H1 (cell line): ENCODE measurements around the gene RIN3. TPM values are rescaled to one million over a fixed set of nuclear protein-coding genes. Genes with fewer than 3 reads are reported as not detected.

ENCODE experiments used
- CTCF ChIA-PET: fragments of 300-600 bp; sonication (Branson Sonifier 250); formaldehyde crosslinking; loops from one replicate; lab custom pipeline; 2021; ENCODE audit not compliant: partially characterized antibody; lab: Charles Lee
- POLR2A ChIA-PET: fragments of 300-600 bp; sonication (Branson Sonifier 250); formaldehyde crosslinking; loops from one replicate; lab custom pipeline; 2021; ENCODE audit warnings: inconsistent platforms; ENCODE audit not compliant: partially characterized antibody; lab: Charles Lee
- DNase-seq, 2 experiments: peaks; one replicate each; pipeline versions ENCODE4 v3.0.0 to v3.0.0-alpha.2; 2010 to 2022; ENCODE audit warnings: low spot score in 2 of 2, low read depth in 1 of 2, mixed read lengths in 1 of 2
- FAIRE-seq: peaks from 2 replicates; lab custom pipeline; 2011; peaks lifted over from hg19 to GRCh38; lab: Jason Lieb, UNC
- H2AFZ ChIP-seq: 2 replicates; pipeline ENCODE4 v1.8.1; 2012; ENCODE audit warnings: low read length, inconsistent platforms
- H2AK5ac ChIP-seq: 2 replicates; pipeline ENCODE4 v1.6.1; 2013; ENCODE audit warnings: low read depth, low read length
- H2BK120ac ChIP-seq: replicated peaks from 2 replicates; pipeline ENCODE3; 2013; ENCODE audit warnings: low read depth, low read length, inconsistent platforms
- H2BK12ac ChIP-seq: 2 replicates; pipeline ENCODE4 v1.6.1; 2013; ENCODE audit warnings: low read depth, low read length
- H2BK15ac ChIP-seq: 2 replicates; pipeline ENCODE4 v1.6.1; 2013; ENCODE audit warnings: low read length
- H2BK20ac ChIP-seq: 2 replicates; pipeline ENCODE4 v1.6.1; 2013; ENCODE audit warnings: low read length
- H2BK5ac ChIP-seq: 2 replicates; pipeline ENCODE4 v1.6.1; 2013; ENCODE audit warnings: low read depth, low read length
- H3K14ac ChIP-seq: 2 replicates; pipeline ENCODE4 v1.6.1; 2013; ENCODE audit warnings: inconsistent platforms; ENCODE audit not compliant: insufficient read length
- H3K18ac ChIP-seq: 2 replicates; pipeline ENCODE4 v1.6.1; 2013; ENCODE audit warnings: low read length; ENCODE audit errors: extremely low read depth
- H3K23ac ChIP-seq: 2 replicates; pipeline ENCODE4 v1.6.1; 2013; ENCODE audit warnings: inconsistent platforms; ENCODE audit not compliant: insufficient read length
- H3K23me2 ChIP-seq: 2 replicates; pipeline ENCODE4 v1.6.1; 2013; ENCODE audit warnings: low read depth, low read length
- H3K27ac ChIP-seq: 2 replicates; pipeline ENCODE4 v1.6.1; 2011; ENCODE audit warnings: low read depth, low read length, inconsistent platforms
- H3K27me3 ChIP-seq, 4 experiments: replicated peaks in 1 of 4; 1 replicate in 1 of 4; 2 replicates in 3 of 4; pipeline versions ENCODE4 v1.6.1 to v1.8.1; 2011 to 2013; ENCODE audit warnings: low read length in 3 of 4, mild to moderate bottlenecking in 3 of 4, inconsistent platforms in 2 of 4, mixed read lengths in 2 of 4, moderate library complexity in 1 of 4; ENCODE audit not compliant: control insufficient read depth in 3 of 4, insufficient read depth in 3 of 4; ENCODE audit errors: extremely low read depth in 1 of 4
- H3K36me3 ChIP-seq, 4 experiments: 2 replicates each; pipeline versions ENCODE4 v1.6.1 to v1.8.1; 2011 to 2013; ENCODE audit warnings: mild to moderate bottlenecking in 4 of 4, low read length in 3 of 4, moderate library complexity in 2 of 4, control low read depth in 1 of 4, inconsistent platforms in 1 of 4; ENCODE audit not compliant: insufficient read depth in 4 of 4, control insufficient read depth in 2 of 4
- H3K4ac ChIP-seq: replicated peaks from 2 replicates; pipeline ENCODE3; 2013; ENCODE audit warnings: low read length, low read depth, mixed read lengths, inconsistent platforms; ENCODE audit not compliant: insufficient read length
- H3K4me1 ChIP-seq, 4 experiments: replicated peaks in 1 of 4; 1 replicate in 1 of 4; 2 replicates in 3 of 4; pipeline versions ENCODE4 v1.6.1 to v1.8.1; 2011 to 2013; ENCODE audit warnings: low read length in 3 of 4, inconsistent platforms in 2 of 4, mixed read lengths in 1 of 4; ENCODE audit not compliant: insufficient read depth in 4 of 4, control insufficient read depth in 3 of 4
- H3K4me2 ChIP-seq, 2 experiments: 2 replicates each; pipeline versions ENCODE4 v1.6.1 to v1.8.1; 2011 to 2013; ENCODE audit warnings: low read depth in 2 of 2, low read length in 2 of 2, control low read depth in 1 of 2, inconsistent platforms in 1 of 2, mild to moderate bottlenecking in 1 of 2; ENCODE audit not compliant: insufficient read depth in 1 of 2
- H3K4me3 ChIP-seq, 4 experiments: fragments of 200-600, 300-600 bp in 1 of 4; sonication (generic), shearing (Covaris generic), sonication (Bioruptor Twin) in 1 of 4; 2 replicates each; pipeline versions ENCODE4 v1.5.1 to v1.8.1; 2011 to 2016; ENCODE audit warnings: low read length in 4 of 4, low read depth in 3 of 4, control low read depth in 2 of 4, inconsistent platforms in 2 of 4, mild to moderate bottlenecking in 2 of 4, mixed read lengths in 1 of 4, moderate library complexity in 1 of 4; ENCODE audit not compliant: insufficient read depth in 2 of 4; ENCODE audit errors: extremely low read depth in 1 of 4
- H3K56ac ChIP-seq: replicated peaks from 2 replicates; pipeline ENCODE3; 2013; ENCODE audit warnings: low read depth, mild to moderate bottlenecking, mixed read lengths, low read length, inconsistent platforms; ENCODE audit not compliant: insufficient read length
- H3K79me1 ChIP-seq: 2 replicates; pipeline ENCODE4 v1.6.1; 2013; ENCODE audit warnings: low read depth, low read length, control low read depth
- H3K79me2 ChIP-seq, 2 experiments: 2 replicates each; pipeline versions ENCODE4 v1.6.1 to v1.8.1; 2012 to 2013; ENCODE audit warnings: low read length in 2 of 2, mild to moderate bottlenecking in 2 of 2, inconsistent platforms in 1 of 2; ENCODE audit not compliant: insufficient read depth in 2 of 2, control insufficient read depth in 1 of 2
- H3K9ac ChIP-seq, 4 experiments: replicated peaks in 1 of 4; 1 replicate in 1 of 4; 2 replicates in 3 of 4; pipeline versions ENCODE4 v1.6.1 to v1.8.1; 2011 to 2013; ENCODE audit warnings: low read depth in 3 of 4, low read length in 3 of 4, control low read depth in 2 of 4, mild to moderate bottlenecking in 2 of 4, moderate library complexity in 2 of 4, inconsistent platforms in 1 of 4; ENCODE audit errors: extremely low read depth in 1 of 4
- H3K9me3 ChIP-seq, 2 experiments: 2 replicates each; pipeline versions ENCODE4 v1.6.1 to v1.8.1; 2012 to 2013; ENCODE audit warnings: mild to moderate bottlenecking in 2 of 2, moderate library complexity in 2 of 2, control low read depth in 1 of 2, inconsistent platforms in 1 of 2, low read depth in 1 of 2, low read length in 1 of 2, mixed read lengths in 1 of 2; ENCODE audit not compliant: insufficient read depth in 2 of 2
- H4K20me1 ChIP-seq, 2 experiments: replicated peaks in 1 of 2; 2 replicates each; pipeline versions ENCODE3 to v1.8.1; 2011 to 2013; ENCODE audit warnings: inconsistent platforms in 2 of 2, low read length in 2 of 2, mild to moderate bottlenecking in 1 of 2; ENCODE audit not compliant: insufficient read depth in 2 of 2, control insufficient read depth in 1 of 2
- H4K5ac ChIP-seq: 2 replicates; pipeline ENCODE4 v1.6.1; 2013; ENCODE audit warnings: low read length, low read depth, mixed read lengths, inconsistent platforms; ENCODE audit not compliant: insufficient read length
- H4K8ac ChIP-seq: 2 replicates; pipeline ENCODE4 v1.8.0; 2013; ENCODE audit warnings: mild to moderate bottlenecking, moderate library complexity, low read length, inconsistent platforms; ENCODE audit not compliant: insufficient read depth; ENCODE audit errors: extremely low read depth
- H4K91ac ChIP-seq: replicated peaks from 2 replicates; pipeline ENCODE3; 2013; ENCODE audit warnings: low read length, mixed read lengths, inconsistent platforms; ENCODE audit not compliant: insufficient read length
- EZH2 ChIP-seq: fragments of 200-600 bp; sonication (generic); IDR thresholded peaks from 2 replicates; pipeline ENCODE4 v1.7.1; 2012; ENCODE audit warnings: low read depth, mild to moderate bottlenecking, moderate library complexity, low read length, inconsistent platforms; ENCODE audit not compliant: severe bottlenecking
- FOSL1 ChIP-seq: IDR thresholded peaks from 2 replicates; pipeline ENCODE4 v1.6.1; 2011; ENCODE audit warnings: mild to moderate bottlenecking, low read depth, low read length, moderate library complexity; ENCODE audit not compliant: insufficient read depth
- JUND ChIP-seq: IDR thresholded peaks from 2 replicates; pipeline ENCODE4 v1.6.1; 2011; ENCODE audit warnings: mild to moderate bottlenecking, improper control_type of control experiment, low read length
- KDM1A ChIP-seq: fragments of 200-600, 300-600 bp; sonication (generic); IDR thresholded peaks from 2 replicates; pipeline ENCODE4 v1.7.1; 2016; ENCODE audit warnings: mild to moderate bottlenecking, low read length, borderline replicate concordance
- NANOG ChIP-seq: IDR thresholded peaks from 2 replicates; pipeline ENCODE4 v1.6.1; 2011; ENCODE audit warnings: low read length, low read depth, mild to moderate bottlenecking, inconsistent platforms; ENCODE audit not compliant: insufficient read depth, poor library complexity, severe bottlenecking
- RAD21 ChIP-seq, 2 experiments: IDR thresholded peaks in 1 of 2; conservative IDR thresholded peaks in 1 of 2; 2 replicates each; pipeline ENCODE4 v1.6.1; 2011; ENCODE audit warnings: low read depth in 2 of 2, low read length in 2 of 2, improper control_type of control experiment in 1 of 2, inconsistent platforms in 1 of 2, mild to moderate bottlenecking in 1 of 2, moderate library complexity in 1 of 2
- SIX5 ChIP-seq: IDR thresholded peaks from 2 replicates; pipeline ENCODE4 v1.6.1; 2011; ENCODE audit warnings: mild to moderate bottlenecking, low read depth, low read length
- SUZ12 ChIP-seq: fragments of 200-600 bp; sonication (generic); IDR thresholded peaks from 2 replicates; pipeline ENCODE4 v1.6.1; 2012; ENCODE audit warnings: mild to moderate bottlenecking, inconsistent platforms, low read length, moderate library complexity, mixed read lengths
- TBP ChIP-seq: IDR thresholded peaks from 2 replicates; pipeline ENCODE4 v1.6.1; 2011; ENCODE audit warnings: low read depth, low read length, improper control_type of control experiment
- YY1 ChIP-seq: IDR thresholded peaks from 2 replicates; pipeline ENCODE4 v1.6.1; 2011; ENCODE audit warnings: low read depth, mild to moderate bottlenecking, low read length
- ZNF274 ChIP-seq: IDR thresholded peaks from 2 replicates; pipeline ENCODE4 v1.7.0; 2012; ENCODE audit warnings: low read length, borderline replicate concordance; ENCODE audit errors: extremely low read depth
- WGBS, 2 experiments: shearing (Covaris generic) in 1 of 2; methylation state at CpG; one replicate each; pipeline versions ENCODE4 v1.1.6 to v1.1.7; 2013 to 2015; ENCODE audit warnings: low lambda C conversion rate in 2 of 2, mixed read lengths in 2 of 2, inconsistent platforms in 1 of 2, low coverage in 1 of 2, missing lambda C conversion rate in 1 of 2; ENCODE audit not compliant: insufficient replicate concordance in 2 of 2, insufficient coverage in 1 of 2, insufficient read length in 1 of 2; ENCODE audit errors: extremely low coverage in 1 of 2, missing lambda C conversion rate in 1 of 2; 5-methylcytosine and 5-hydroxymethylcytosine counted together
- polyA plus RNA-seq, 7 experiments: library from polyadenylated mRNA; depleted of rRNA in 3 of 7; stranded (reverse) in 5 of 7; unstranded in 2 of 7; fragments of >200 nt in 5 of 7; fragments of 200-250 nt in 2 of 7; gene quantifications; 1 replicate in 5 of 7; 2 replicates in 1 of 7; 4 replicates in 1 of 7; pipeline versions ENCODE4 v1.2.1 to v1.2.3, GENCODE V29; 2011 to 2013; ENCODE audit warnings: missing spikeins in 2 of 7, mixed read lengths in 2 of 7
- total RNA-seq: library from RNA; stranded (reverse); fragmentation: NEBNext Ultra II Directional; extraction: Animal tissue kit (Norgen Biotek cat#: 25700); gene quantifications from 2 replicates; pipeline ENCODE4 v1.2.1, GENCODE V29; 2021

The RIN3 gene
- total and polyA plus RNA-seq, 2 of the 8 experiments (the other 6 are each of a cell fraction or from before 2014, with no cell fraction given): 0.59 to 1.5 TPM

GRCh38 chr14:92484132-92484823, 29.3 kb upstream of the RIN3 start:
- Histone ChIP-seq H2AFZ (0 out of 2 replicates have a peak overlapping the region, but pooled peaks have one; percentile 59), H3K14ac (no peak overlapping the region), H3K27ac (no peak overlapping the region), H2BK15ac (no peak overlapping the region), H3K79me2 (no peaks in the 10 kb centered on the region), H2AK5ac (no peak overlapping the region), H4K20me1 (no peaks in the 10 kb centered on the region), H3K23ac (no peak overlapping the region), H3K4me1 (peaks cover 0 to 8% (median 0%) of the 10 kb centered on the region in 4 experiments; a peak in 2 of 7 replicates), H3K4me2 (no peak overlapping the region), H3K36me3 (no peaks in the 10 kb centered on the region), H3K79me1 (no peaks in the 10 kb centered on the region), H2BK12ac (no peak overlapping the region), H4K8ac (no peak overlapping the region; the same call in 1 of the 2 replicates), H3K4ac (no peak overlapping the region), H2BK20ac (no peak overlapping the region), H4K5ac (no peak overlapping the region), H3K56ac (no peak overlapping the region), H3K27me3 (0 out of 7 replicates have a peak, but pooled peaks cover 0 to 2% (median 0%) of the 10 kb centered on the region in 4 experiments), H3K23me2 (no peaks in the 10 kb centered on the region), H3K4me3 (no peak overlapping the region), H3K9ac (no peak overlapping the region), H2BK120ac (no peak overlapping the region), H3K18ac (no peak overlapping the region), H4K91ac (no peak overlapping the region), H2BK5ac (no peak overlapping the region), H3K9me3 (no peaks in the 10 kb centered on the region)
- POLR2A ChIA-PET: interaction anchor here (0.6 kb wide), 1 partner anchor 34 kb away, joined by 3 read pairs; no protein-coding TSS in a partner anchor
- CTCF ChIA-PET: interaction anchor here (1.0 to 1.5 kb wide), 2 partner anchors 11 to 377 kb away, joined by 3 to 4 read pairs; no protein-coding TSS in a partner anchor
- DNase-seq (peak in 1 of 2 experiments; percentile 27), FAIRE-seq (no peak)
- WGBS, 2 experiments: 91% methylated on average over 7 of the region's 7 CpGs; no CpG with 5 or more reads in 1 of the 2 experiments
- TF ChIP-seq SUZ12 (no peak), EZH2 (no peak), TBP (no peak), FOSL1 (no peak), NANOG (no peak), KDM1A (no peak), SIX5 (no peak), ZNF274 (no peak), JUND (no peak), YY1 (no peak), RAD21 (IDR thresholded peaks at IDR 0.05 in 1 of 2, conservative IDR thresholded peaks at IDR 0.05 in 1 of 2; ENCODE audit: low read depth in 2 of 2, low read length in 2 of 2) (no peak)
